GM13977 (cell line): ENCODE results near the gene AGPAT3.

Experiments
- DNase-seq: peaks from one replicate; pipeline ENCODE4 v3.0.0; 2012; ENCODE audit warnings: low spot score
- in situ Hi-C: fragments of 300-500 bp; cut with MboI; formaldehyde crosslinking; loops from one replicate; pipeline ENCODE4 v1.12.0; 2022; ENCODE audit warnings: low sequenced_read_pairs, low pct_unique_long_range_greater_than_20kb, mixed read lengths, inconsistent platforms; ENCODE audit not compliant: unreplicated experiment
- TF ChIP-seq, protein P1 (sequence below): IDR thresholded peaks from 2 replicates; pipeline ENCODE4 v1.5.1; 2012; ENCODE audit warnings: mild to moderate bottlenecking, control low read depth; ENCODE audit not compliant: insufficient read depth; ENCODE audit errors: extremely low read depth, missing control alignments

AGPAT3 gene

DNA sequence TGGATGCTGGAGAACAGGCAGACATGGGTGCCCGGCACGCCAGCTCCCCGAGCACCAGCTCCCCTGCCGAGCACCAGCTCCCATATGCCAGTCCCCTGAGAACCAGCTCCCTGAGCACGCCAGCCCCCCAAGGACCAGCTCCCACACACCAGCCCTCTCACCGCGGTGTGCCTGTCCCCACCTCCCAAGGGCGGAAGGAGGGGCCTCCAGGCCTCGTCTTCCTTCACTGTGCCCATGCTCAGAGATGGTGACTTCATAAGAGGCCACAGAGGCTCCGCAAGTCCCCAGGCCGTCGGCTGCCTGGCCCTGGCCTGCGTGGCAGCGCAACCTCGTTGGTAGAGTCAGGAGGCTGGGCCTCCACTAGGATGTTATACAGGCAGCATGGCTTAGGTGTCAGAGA, 69.1 kb downstream of the AGPAT3 start:
- no peak for DNase-seq
- TF ChIP-seq, protein P1, sequence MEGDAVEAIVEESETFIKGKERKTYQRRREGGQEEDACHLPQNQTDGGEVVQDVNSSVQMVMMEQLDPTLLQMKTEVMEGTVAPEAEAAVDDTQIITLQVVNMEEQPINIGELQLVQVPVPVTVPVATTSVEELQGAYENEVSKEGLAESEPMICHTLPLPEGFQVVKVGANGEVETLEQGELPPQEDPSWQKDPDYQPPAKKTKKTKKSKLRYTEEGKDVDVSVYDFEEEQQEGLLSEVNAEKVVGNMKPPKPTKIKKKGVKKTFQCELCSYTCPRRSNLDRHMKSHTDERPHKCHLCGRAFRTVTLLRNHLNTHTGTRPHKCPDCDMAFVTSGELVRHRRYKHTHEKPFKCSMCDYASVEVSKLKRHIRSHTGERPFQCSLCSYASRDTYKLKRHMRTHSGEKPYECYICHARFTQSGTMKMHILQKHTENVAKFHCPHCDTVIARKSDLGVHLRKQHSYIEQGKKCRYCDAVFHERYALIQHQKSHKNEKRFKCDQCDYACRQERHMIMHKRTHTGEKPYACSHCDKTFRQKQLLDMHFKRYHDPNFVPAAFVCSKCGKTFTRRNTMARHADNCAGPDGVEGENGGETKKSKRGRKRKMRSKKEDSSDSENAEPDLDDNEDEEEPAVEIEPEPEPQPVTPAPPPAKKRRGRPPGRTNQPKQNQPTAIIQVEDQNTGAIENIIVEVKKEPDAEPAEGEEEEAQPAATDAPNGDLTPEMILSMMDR: no peak
- in situ Hi-C loops: no loop called here

DNA sequence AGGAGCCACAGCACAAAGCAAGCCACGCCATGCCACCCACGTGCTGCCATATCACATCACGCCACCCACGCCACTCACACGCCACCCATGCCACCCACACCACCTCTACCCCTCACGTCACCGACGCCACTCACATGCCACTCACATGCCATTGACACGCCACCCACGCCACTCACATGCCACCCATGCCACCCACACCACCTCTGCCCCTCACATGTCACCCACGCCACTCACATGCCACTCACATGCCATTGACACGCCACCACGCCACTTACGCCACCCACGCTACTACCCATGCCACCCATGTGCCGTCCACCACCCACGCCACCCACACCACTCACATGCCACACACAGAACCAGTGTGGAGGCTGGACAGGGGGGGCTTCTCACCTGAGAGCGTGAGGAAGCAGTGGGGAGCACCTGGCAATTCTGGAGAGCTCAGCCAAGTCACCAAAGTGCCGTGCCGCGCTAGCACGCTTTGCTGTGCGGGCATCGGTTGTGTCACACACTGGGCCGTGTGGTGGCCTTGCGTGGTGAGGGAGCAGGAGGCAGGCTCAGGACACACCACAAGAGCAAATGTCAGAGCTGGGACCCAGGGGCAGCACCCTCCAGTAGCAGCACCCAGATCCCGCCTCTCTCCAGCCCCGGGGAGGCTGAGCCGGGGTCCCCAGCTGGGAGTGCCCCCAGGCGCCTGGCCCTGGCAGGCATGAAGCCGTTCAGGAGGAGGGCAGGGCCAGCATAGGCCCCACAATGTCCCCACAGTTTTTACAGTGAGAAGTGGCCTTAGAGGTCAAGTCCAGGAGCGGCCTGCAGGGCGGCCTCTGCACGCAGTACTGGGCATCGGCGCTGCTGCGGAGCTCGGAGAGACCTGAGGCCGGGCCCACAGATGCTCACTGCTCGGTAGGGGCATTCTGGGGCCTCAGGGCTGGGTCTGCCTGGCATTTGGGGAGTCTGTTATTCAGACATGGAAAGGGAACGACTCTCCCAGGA, 70.0 kb downstream of the AGPAT3 start:
- in situ Hi-C loops: no loop called here

DNA sequence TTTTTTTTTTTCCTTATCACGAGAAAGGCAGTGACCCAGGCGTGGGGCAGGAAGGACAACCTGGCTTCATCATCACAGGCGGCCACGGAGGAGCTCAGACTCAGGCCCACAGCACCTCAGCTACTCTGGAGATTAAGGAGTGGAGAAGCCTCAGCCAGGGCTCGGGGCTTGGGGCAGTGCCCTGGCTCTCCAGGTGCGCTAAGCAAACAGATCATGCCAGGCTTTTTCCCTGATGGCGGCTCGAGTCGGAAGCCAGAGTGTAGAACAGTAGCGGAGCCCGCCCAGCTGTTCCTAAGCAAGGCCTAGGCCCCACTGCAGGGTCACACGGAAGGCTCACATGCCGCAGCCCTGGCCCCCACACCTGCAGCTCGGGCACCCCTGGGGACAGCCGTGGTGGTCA, 70.7 kb downstream of the AGPAT3 start:
- in situ Hi-C loops: no loop called here
- DNase-seq: no peak
- TF ChIP-seq, protein P1: no peak

More for the DNA sequence above, 70.0 kb downstream of the AGPAT3 start:
- DNase-seq: no peak
- TF ChIP-seq, protein P1: no peak

DNA sequence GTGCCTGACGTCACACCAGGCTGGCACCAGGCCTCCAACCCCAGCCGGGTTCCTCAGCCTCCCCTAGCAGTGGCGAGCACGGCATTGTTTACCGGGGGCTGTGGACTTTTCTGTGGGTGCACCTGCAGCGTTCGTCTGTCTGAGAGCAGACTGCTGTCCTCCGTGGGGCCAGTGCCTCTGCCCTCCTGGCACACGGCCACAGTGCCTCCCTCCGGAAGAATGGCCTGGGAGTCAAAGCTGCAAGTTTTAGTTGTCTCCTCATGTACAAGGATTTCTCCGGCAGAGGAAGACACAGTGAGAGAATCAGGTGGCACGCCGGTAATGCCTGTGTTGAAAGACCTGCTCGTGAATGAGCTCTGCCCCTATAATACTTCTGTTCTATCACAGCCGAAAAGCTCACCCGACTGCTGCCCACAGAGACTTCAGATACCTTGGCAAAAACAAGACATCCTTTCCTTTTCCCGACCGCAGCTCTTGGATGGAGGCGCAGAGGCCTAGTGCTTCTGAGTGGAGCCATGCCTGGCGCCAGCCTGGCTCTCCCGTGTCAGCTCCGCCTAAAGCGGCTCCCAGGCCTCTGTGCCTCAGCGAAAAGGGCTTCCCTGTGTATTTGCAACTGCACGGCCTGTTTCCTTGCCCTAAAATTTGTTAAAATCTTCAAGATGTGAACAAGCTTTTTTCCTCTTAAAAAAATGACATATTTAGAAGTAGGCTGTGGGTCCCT, 71.4 kb downstream of the AGPAT3 start:
- no peak for DNase-seq
- in situ Hi-C loops: no loop called here
- TF ChIP-seq, protein P1: no peak

DNA sequence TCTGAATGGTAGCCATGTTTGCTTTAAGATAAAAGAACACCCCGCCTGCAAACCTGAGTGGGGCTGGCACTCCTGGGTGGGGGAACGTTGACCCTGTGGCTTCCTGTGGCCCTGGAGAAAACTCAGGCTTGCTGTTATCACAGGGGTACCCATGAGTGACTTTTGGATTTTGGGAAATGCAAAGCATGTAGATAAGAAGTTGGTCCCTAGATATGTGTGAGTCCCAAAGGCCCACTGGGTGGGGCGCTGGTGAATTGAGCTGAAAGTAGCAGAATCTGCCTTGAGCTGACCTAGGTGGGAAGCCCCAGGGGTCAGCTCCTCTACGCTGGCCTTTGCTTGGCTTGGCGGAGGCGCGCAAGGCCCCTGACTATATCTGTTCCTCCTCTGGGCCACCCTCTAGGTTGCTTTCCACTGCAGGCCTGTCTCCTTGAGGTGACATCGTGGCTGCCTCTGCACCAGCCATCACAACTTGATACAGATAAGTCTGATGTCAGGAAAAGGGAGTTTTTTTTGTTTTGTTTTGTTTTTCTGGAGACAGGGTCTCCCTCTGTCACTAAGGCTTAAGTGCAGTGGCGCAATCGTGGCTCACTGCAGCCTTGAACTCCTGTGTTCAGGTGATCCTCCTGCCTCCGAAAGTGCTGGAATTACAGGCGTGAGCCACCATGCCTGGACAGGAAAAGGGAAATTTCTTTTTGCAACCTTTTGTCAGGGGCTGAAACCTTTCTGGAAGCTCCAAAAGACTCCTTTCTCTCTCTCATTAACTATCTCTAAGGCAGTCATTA, 72.2 kb downstream of the AGPAT3 start:
- no peak for DNase-seq
- TF ChIP-seq, protein P1: no peak
- in situ Hi-C loops: no loop called here

DNA sequence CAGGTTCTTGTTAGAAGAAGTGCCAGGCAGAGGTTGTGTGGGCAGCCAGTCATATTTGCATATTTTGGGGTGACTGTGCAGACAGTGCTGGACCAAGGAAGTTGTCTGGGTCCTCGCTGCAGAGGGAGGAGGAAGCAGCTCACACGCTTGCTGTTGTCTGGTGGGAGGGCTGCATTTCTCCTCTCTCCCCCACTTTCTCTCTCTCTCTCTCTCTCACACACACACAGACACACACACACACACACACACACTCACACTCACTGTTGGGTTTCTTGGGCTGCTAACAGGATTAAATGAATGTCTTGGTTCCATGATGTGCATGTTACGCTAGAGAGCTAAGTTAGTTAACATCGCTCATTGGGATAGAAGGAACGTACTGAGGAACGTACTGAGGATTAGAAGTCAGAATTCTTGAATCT, 72.9 kb downstream of the AGPAT3 start:
- TF ChIP-seq, protein P1: no peak
- DNase-seq: peak; percentile 74
- in situ Hi-C loops: no loop called here
